ENCODE measurements around the gene EPHA3. TPM values are rescaled to one million over a fixed set of nuclear protein-coding genes. Genes with fewer than 3 reads are reported as not detected.

The EPHA3 gene
- total RNA-seq, 1 donor = not detected

DNA sequence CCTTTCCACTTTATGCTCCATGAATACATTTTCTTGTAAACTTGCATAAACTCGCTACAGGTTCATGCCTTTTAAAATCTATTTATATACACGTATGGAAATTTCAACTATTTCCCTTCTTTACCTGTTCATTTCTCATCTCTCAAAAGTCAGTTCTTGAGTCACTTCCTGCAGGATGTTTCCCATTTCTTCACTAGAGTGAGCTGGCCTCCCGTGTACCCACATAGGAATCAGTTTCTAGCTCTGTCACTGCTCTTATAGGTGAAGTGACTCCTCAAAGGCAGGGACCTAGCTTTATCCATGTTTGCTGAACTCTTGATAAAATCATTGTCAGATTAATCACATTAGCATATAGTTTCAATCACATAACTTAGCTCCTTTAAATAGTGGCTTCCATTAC lies 259.7 kb downstream of the EPHA3 start:
- H3K4me1 ChIP-seq (ENCODE audit: insufficient read depth, low read length) = no peaks in the 10 kb centered on the region

DNA sequence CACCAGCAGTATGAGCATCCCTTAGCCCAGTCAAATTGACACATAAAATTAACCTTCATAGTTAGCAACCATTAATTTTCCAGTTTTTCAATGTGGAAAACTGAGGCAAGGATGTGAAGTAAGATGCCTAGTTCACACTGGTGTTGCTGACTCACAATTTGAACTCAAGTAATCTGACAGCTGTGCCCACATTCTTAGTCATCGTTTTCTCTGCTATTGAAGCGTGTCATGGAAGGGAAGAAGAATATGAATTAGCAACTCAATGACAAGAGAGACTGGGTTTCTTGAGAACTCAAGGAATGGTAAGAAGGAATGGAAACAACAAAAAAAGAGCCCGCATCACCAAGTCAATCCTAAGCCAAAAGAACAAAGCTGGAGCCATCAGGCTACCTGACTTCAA lies 261.4 kb downstream of the EPHA3 start:
- Histone ChIP-seq H3K27me3 (ENCODE audit: insufficient read depth, low read length) (no peaks in the 10 kb centered on the region), H3K9me3 (ENCODE audit: low read depth, low read length) (no peaks in the 10 kb centered on the region), H3K4me3 (ENCODE audit: low read length) (no peak overlapping the region), H3K4me1 (ENCODE audit: insufficient read depth, low read length) (no peaks in the 10 kb centered on the region)

More for the DNA sequence above, 259.7 kb downstream of the EPHA3 start:
- Histone ChIP-seq H3K27me3 (ENCODE audit: insufficient read depth, low read length) (no peaks in the 10 kb centered on the region), H3K9me3 (ENCODE audit: low read depth, low read length) (no peaks in the 10 kb centered on the region), H3K4me3 (ENCODE audit: low read length) (no peak overlapping the region)

DNA sequence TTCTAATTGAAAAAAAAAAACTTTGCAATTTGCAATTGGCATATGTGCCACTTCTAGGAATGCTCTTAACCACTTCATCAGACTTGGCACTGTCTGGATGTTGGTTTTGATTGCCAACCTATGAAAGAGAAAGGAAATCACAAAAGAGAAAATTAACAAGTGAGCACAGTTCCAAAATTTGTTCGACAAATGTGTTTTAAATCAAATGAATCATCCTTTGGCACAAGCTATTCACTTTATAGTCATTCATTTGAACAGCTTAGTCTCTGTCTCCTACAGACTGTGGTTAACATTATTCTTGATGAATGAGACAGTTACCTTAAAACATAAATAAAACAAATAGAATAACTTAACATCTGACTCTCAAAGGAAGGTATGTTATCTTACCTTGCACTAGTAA lies 265.0 kb downstream of the EPHA3 start:
- no peaks in the 10 kb centered on the region for H3K4me1 ChIP-seq (ENCODE audit: insufficient read depth, low read length)
- no peaks in the 10 kb centered on the region for H3K27me3 ChIP-seq (ENCODE audit: insufficient read depth, low read length)
- H3K9me3 ChIP-seq (ENCODE audit: low read depth, low read length) = no peaks in the 10 kb centered on the region
- no peak overlapping the region for H3K4me3 ChIP-seq (ENCODE audit: low read length)

DNA sequence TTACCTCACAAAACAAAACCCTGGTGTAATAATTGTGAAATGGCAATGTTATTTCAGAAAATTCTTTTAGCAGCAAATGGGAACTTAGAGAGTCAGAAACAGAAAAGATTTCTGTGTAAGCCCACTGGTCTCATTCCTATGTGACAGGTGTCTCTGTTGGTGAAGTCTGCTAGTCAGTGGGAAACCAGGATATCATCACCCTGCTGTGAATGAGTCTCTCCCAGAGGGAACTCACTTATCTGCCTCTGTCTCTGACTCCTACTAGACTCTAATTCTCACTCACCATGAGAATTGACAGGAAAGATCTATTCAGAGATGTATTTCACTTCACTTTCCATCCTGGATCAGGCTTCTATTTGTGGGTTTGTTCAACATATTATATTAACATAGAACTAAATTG lies 266.0 kb downstream of the EPHA3 start:
- no peak overlapping the region for H3K4me3 ChIP-seq (ENCODE audit: low read length)
- no peaks in the 10 kb centered on the region for H3K9me3 ChIP-seq (ENCODE audit: low read depth, low read length)
- no peaks in the 10 kb centered on the region for H3K27me3 ChIP-seq (ENCODE audit: insufficient read depth, low read length)
- no peaks in the 10 kb centered on the region for H3K4me1 ChIP-seq (ENCODE audit: insufficient read depth, low read length)

DNA sequence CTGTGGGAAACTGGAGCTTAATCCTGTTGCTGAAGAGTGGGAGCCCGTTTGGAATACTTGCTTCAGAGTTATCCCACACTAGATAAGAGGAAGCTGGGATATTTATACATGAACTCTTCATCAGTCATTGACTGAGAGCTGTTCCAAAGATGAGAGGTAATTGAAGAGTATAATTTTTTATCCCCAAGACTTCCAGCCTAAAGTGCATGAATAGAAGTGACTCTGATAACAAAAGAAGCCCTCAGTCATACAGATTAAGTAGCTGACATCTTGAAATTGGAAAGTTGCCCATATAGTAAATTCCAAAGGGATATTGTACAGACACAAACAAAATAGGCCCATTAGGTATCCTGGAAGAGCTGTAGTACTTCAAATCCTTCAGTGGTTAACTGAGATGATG lies 268.0 kb downstream of the EPHA3 start:
- Histone ChIP-seq H3K4me1 (ENCODE audit: insufficient read depth, low read length) (no peaks in the 10 kb centered on the region), H3K9me3 (ENCODE audit: low read depth, low read length) (no peaks in the 10 kb centered on the region), H3K4me3 (ENCODE audit: low read length) (no peak overlapping the region), H3K27me3 (ENCODE audit: insufficient read depth, low read length) (no peaks in the 10 kb centered on the region)

DNA sequence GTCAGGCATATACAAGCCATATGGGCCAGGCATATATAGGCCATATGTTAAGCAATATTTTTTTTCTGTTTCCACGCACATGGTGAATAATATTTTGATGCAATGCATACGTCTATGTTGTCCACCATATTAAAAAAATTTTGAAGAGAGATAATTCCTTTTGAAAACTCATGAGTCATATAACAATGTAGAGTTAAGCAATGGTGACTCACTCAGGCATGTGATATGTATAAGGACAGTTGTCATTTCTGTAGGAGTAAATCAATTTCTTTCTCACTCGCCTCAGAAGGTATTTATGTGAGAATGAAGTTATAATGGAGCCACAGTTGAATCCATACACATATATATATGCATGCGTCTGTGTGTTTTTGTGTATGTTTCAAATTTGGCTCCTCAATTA lies 272.6 kb downstream of the EPHA3 start:
- no peaks in the 10 kb centered on the region for H3K9me3 ChIP-seq (ENCODE audit: low read depth, low read length)
- no peak overlapping the region for H3K4me3 ChIP-seq (ENCODE audit: low read length)
- H3K27me3 ChIP-seq (ENCODE audit: insufficient read depth, low read length) = no peaks in the 10 kb centered on the region
- H3K4me1 ChIP-seq (ENCODE audit: insufficient read depth, low read length) = no peaks in the 10 kb centered on the region

DNA sequence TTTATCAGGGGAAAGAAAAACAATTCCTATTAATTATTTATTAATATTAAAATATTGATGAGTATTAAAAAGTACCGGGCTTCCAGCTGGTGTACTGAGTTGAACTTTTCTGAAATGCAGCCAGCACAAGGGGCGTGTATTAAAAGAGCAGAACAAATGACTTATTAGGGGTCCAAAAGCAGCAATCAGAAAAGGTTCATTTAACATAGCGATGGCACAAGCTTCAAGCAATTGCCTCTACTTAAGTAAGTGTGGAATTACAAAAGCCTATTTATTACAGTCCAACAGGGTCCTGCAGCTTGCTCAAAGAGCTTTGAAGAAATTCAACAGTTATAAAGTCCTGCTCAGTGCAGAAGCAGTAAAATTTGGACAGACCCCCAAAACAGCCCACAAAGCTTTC lies 285.6 kb downstream of the EPHA3 start:
- H3K4me3 ChIP-seq (ENCODE audit: low read length) = no peak overlapping the region
- no peaks in the 10 kb centered on the region for H3K27me3 ChIP-seq (ENCODE audit: insufficient read depth, low read length)
- H3K4me1 ChIP-seq (ENCODE audit: insufficient read depth, low read length) = no peaks in the 10 kb centered on the region
- H3K9me3 ChIP-seq (ENCODE audit: low read depth, low read length) = no peaks in the 10 kb centered on the region

DNA sequence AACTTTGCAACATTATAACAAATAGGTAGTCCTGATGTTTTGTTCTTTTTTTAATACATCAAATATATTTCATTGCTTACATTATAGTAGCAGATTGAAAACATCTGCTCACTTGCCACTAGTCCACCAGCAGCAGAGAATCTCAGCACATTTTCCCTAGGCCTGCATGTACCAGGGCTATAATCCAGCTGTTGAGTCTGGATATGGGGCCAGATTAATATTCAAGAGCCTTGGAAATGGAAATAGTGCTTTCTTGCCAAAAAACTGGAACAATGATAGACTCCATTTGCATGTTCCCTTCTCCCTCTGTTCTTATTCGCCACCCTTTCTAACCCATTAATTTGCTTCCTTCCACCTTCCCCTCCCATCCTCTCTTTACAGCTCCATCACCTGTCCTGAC lies 288.0 kb downstream of the EPHA3 start:
- no peaks in the 10 kb centered on the region for H3K4me1 ChIP-seq (ENCODE audit: insufficient read depth, low read length)
- no peaks in the 10 kb centered on the region for H3K9me3 ChIP-seq (ENCODE audit: low read depth, low read length)
- H3K4me3 ChIP-seq (ENCODE audit: low read length) = no peak overlapping the region
- H3K27me3 ChIP-seq (ENCODE audit: insufficient read depth, low read length) = no peaks in the 10 kb centered on the region

DNA sequence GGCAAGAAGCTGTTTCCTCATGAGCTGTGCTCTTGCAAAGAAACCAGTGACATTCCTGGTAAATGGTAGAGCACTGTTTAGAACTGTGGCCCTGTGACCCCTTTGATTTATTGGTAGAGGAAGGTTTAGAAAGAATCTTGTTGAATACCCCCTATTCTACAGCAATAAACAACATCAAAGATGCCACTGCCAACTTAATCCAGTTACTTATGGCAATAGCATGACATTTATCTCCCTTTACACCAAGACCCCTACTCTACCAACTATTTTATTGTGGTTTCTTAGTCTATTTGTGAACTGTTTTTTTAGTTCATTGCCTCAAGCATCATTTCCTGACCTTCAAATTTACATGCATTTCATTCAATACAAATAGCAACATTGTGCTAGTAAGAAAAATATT lies 288.6 kb downstream of the EPHA3 start:
- Histone ChIP-seq H3K27me3 (ENCODE audit: insufficient read depth, low read length) (no peaks in the 10 kb centered on the region), H3K9me3 (ENCODE audit: low read depth, low read length) (no peaks in the 10 kb centered on the region), H3K4me1 (ENCODE audit: insufficient read depth, low read length) (no peaks in the 10 kb centered on the region), H3K4me3 (ENCODE audit: low read length) (no peak overlapping the region)

DNA sequence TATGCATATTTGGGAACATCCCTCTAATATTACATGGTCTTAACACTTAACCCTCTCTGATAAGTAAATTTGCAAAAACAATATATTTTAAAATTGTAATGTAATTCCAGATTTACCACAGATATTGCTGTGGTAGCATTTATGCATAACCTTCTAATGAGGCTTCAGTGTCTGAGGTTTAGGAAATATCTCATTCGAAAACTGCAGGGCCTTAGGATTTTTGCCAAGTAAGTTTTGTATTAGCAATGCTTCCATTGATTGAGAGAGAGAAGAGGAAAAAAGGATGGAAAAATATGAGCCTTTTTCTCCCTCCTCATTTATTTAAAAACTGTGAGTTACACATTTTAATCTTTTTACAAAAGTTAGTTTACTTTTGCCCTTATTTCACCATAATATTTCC lies 294.6 kb downstream of the EPHA3 start:
- no peaks in the 10 kb centered on the region for H3K4me1 ChIP-seq (ENCODE audit: insufficient read depth, low read length)
- no peaks in the 10 kb centered on the region for H3K9me3 ChIP-seq (ENCODE audit: low read depth, low read length)
- no peak overlapping the region for H3K4me3 ChIP-seq (ENCODE audit: low read length)
- no peaks in the 10 kb centered on the region for H3K27me3 ChIP-seq (ENCODE audit: insufficient read depth, low read length)

DNA sequence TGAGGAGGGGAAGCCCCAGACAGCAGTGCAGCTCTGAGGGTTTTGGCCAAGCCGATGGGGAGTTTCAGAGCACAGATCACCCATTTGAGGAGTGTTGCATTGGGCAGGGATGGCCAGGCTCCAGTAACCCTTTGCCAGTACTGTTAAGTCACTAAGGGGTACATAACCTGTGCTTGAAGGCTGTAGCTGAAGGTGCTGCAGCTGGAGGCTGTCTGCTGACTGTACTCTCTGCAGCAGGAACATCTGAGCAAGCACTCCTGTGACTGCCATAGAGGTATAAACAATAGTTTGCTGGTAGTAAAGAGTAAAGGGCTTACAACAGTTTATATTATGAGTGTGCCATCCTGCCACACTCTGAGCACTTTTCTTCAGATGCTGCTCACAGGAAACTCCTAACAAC lies 297.8 kb downstream of the EPHA3 start:
- Histone ChIP-seq H3K27me3 (ENCODE audit: insufficient read depth, low read length) (no peaks in the 10 kb centered on the region), H3K4me3 (ENCODE audit: low read length) (no peak overlapping the region), H3K4me1 (ENCODE audit: insufficient read depth, low read length) (no peaks in the 10 kb centered on the region)

DNA sequence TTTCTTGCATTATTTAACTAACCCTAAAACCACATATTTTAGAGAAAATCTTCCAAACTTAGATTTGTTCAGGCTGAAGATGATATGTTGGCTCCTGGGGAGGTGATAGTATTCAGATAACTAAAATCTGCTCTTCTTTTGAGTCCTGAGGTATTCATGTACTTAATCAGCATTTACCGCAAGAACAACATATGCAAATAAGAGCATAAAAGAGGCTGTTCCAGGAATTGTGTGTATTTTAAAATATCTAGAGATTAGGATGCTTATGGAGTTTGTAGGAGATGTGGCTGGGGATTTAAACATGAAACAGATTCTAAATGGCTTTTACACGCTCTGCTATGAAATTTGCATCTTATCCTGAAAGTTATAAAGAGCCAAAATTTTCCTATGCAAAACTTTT lies 298.2 kb downstream of the EPHA3 start:
- Histone ChIP-seq H3K4me1 (ENCODE audit: insufficient read depth, low read length) (no peaks in the 10 kb centered on the region), H3K9me3 (ENCODE audit: low read depth, low read length) (no peaks in the 10 kb centered on the region), H3K4me3 (ENCODE audit: low read length) (no peak overlapping the region), H3K27me3 (ENCODE audit: insufficient read depth, low read length) (no peaks in the 10 kb centered on the region)

More for the DNA sequence above, 297.8 kb downstream of the EPHA3 start:
- H3K9me3 ChIP-seq (ENCODE audit: low read depth, low read length) = no peaks in the 10 kb centered on the region

DNA sequence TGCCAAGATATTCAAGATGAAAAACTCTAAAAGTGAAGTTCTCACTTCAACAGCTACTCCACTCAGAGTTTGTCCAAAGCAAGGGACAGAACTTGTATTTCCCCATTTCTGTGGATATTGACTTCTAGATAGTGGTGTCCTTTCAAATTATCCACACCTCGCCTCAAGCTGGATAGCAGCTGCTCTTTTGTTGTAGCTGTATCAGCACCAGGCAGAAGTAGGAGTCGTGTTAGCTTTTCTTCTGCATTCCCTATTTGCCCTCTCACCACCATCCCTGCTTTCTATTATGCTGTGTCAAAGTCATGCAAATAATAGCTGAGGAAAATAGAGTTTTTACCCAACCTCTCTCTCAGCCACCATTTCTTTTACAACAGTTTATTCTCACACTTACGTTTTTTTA lies 303.8 kb downstream of the EPHA3 start:
- H3K4me3 ChIP-seq (ENCODE audit: low read length) = no peak overlapping the region
- H3K9me3 ChIP-seq (ENCODE audit: low read depth, low read length) = no peaks in the 10 kb centered on the region
- no peaks in the 10 kb centered on the region for H3K27me3 ChIP-seq (ENCODE audit: insufficient read depth, low read length)
- H3K4me1 ChIP-seq (ENCODE audit: insufficient read depth, low read length) = no peaks in the 10 kb centered on the region

DNA sequence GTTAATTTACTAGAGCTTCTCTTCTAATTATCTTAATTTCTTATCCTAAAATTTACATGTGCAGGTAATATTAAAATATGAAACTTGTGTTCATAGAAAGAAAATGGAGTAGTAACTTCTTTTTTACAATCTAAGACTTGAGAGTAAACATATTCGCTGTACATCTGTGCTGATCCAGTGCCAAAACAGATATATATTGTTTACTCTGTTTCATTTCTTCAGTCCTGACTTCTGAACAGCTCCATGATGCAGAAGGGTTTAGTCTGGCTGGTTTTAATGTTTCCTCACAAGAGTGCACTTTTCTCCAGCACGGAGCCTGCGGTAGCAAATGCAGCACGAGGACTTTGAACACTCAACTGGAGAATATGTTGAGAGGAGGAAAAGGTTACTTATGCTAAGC lies 306.8 kb downstream of the EPHA3 start:
- Histone ChIP-seq H3K9me3 (ENCODE audit: low read depth, low read length) (no peaks in the 10 kb centered on the region), H3K27me3 (ENCODE audit: insufficient read depth, low read length) (no peaks in the 10 kb centered on the region), H3K4me3 (ENCODE audit: low read length) (no peak overlapping the region), H3K4me1 (ENCODE audit: insufficient read depth, low read length) (no peaks in the 10 kb centered on the region)

DNA sequence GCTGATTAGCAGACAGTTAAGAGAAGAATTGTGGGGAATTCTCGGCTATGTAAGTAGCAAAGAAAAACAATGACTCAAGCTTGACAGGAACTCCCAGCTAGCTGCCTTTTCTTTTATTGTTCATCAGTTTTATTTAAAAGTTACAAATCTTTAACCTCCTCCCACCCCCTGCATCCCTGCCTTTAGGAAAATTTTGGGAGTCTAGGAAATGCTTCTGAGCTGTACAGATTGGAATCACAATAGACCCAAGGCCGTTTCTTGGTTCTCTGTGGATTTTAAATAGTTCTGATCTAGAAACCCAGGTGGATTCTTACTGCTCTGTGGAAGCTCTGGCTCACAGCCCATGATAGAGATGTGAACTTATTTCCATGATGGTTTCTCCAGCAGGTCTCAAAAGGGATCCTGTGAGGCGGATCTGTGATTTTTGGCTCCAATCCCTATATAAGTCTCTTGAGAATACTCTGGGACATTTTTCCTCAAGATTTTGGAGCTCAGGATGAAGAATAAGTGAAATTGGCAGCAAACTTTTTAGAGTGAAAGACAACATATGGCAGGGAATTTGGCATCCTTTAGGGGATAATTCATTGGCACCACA lies 312.3 kb downstream of the EPHA3 start:
- H3K27me3 ChIP-seq (ENCODE audit: insufficient read depth, low read length) = no peaks in the 10 kb centered on the region

DNA sequence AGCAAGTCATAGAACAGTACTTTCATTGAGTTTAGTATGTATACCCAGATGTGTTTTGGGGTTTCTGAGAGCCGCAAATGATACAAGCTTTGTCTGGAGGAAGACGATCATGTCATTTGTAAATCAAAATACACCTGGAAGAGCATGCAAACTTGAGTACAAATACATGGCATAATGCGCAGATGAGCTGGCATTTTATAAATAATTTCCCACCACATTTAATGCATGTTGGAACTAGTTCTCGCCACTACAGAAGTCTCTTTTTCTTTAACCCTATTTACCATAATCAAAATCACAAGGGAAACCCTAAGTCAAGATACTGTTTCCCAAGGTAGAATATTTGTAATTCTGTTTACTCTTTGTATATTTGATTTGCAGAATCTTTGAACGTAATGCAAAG lies 318.6 kb downstream of the EPHA3 start:
- no peak overlapping the region for H3K4me3 ChIP-seq (ENCODE audit: low read length)
- peaks cover 10% of the 10 kb centered on the region for H3K9me3 ChIP-seq (ENCODE audit: low read depth, low read length)
- H3K27me3 ChIP-seq (ENCODE audit: insufficient read depth, low read length) = no peaks in the 10 kb centered on the region
- no peaks in the 10 kb centered on the region for H3K4me1 ChIP-seq (ENCODE audit: insufficient read depth, low read length)

More for the DNA sequence above, 312.3 kb downstream of the EPHA3 start:
- no peak overlapping the region for H3K4me3 ChIP-seq (ENCODE audit: low read length)
- H3K9me3 ChIP-seq (ENCODE audit: low read depth, low read length) = no peaks in the 10 kb centered on the region
- no peaks in the 10 kb centered on the region for H3K4me1 ChIP-seq (ENCODE audit: insufficient read depth, low read length)
